ENCODE data around the gene GANAB. TPM values are rescaled to one million over a fixed set of nuclear protein-coding genes. Genes with fewer than 3 reads are reported as not detected.

The GANAB gene
- total and polyA plus RNA-seq, 2 of the 4 experiments (the other 2 are of a cell fraction) = 209 to 344 TPM

- peak; percentile 99 for TF ChIP-seq CTCF (conservative IDR thresholded peaks at IDR 0.05; ENCODE audit: low read depth, low read length)
- no peak for TF ChIP-seq BHLHE40 (IDR thresholded peaks at IDR 0.05; ENCODE audit: low read depth, low read length)
- TF ChIP-seq CEBPB (IDR thresholded peaks at IDR 0.05; ENCODE audit: low read depth, low read length) = no peak
Measured at GRCh38 chr11:62612366-62613290, 33.8 kb downstream of the GANAB start, which contains the start of the genes EML3 and ROM1 (continued).
